Activated CD8-positive, alpha-beta memory T cell treated with anti-CD3 and anti-CD28 coated beads for 36 hours (primary cell): Measurements from ENCODE around the gene ANO9. TPM values are rescaled to one million over a fixed set of nuclear protein-coding genes. Genes with fewer than 3 reads are reported as not detected.
"Not testable (repeated sequence)": the region's sequence is repeated elsewhere in the genome, so short reads cannot be mapped to it uniquely, and the experiment has no call there.

Experiments
- CTCF ChIA-PET: fragments of 350-600 bp; sonication (Branson Sonifier 250); formaldehyde crosslinking; loops from one replicate; lab custom pipeline; 2021; ENCODE audit warnings: antibody characterized with exemption; lab: Charles Lee
- POLR2A ChIA-PET: fragments of 350-600 bp; sonication (Branson Sonifier 250); formaldehyde crosslinking; loops from one replicate; lab custom pipeline; 2021; ENCODE audit warnings: antibody characterized with exemption; lab: Charles Lee
- total RNA-seq, 2 experiments: library from RNA; stranded (reverse); gene quantifications; one replicate each; pipeline ENCODE4 v1.2.3, GENCODE V29; 2021

Gene ANO9
- total RNA-seq, 2 experiments from 2014 or later = 21.9 to 22.0 TPM

DNA sequence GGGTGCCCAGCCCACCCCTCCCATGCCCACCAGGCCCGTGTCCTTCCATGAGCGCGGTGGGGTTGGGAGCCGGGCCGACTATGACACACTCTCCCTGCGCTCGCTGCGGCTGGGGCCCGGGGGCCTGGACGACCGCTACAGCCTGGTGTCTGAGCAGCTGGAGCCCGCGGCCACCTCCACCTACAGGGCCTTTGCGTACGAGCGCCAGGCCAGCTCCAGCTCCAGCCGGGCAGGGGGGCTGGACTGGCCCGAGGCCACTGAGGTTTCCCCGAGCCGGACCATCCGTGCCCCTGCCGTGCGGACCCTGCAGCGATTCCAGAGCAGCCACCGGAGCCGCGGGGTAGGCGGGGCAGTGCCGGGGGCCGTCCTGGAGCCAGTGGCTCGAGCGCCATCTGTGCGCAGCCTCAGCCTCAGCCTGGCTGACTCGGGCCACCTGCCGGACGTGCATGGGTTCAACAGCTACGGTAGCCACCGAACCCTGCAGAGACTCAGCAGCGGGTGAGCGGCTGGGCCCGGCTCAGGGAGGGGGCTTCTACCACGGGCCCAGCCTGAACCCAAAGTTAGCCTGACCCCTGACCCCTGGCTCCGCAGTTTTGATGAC lies 44.8 kb downstream of the ANO9 start:
- CTCF ChIA-PET = interaction anchor here (0.6 to 1.7 kb wide), 8 partner anchors 9 to 253 kb away, joined by 3 to 8 read pairs (median 4); partner anchors contain the start of gene PTDSS2
- POLR2A ChIA-PET = no interaction called here

DNA sequence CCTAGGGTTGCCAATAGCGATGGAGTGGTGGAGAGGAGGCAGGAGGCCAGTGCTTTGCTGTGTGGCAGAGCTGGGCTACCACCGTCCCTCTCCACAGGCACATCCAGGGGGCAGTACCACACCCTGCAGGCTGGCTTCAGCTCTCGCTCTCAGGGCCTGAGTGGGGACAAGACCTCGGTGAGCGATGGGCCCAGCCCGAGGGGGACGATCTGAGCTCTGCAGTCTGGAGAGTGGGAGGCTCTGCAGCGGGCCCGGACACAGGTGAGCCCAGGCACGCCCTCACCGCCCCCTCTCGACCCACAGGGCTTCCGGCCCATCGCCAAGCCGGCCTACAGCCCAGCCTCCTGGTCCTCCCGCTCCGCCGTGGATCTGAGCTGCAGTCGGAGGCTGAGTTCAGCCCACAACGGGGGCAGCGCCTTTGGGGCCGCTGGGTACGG lies 45.3 kb downstream of the ANO9 start:
- ChIA-PET POLR2A (no interaction called here), CTCF (interaction anchor here (0.9 to 1.7 kb wide), 7 partner anchors 9 to 146 kb away, joined by 3 to 8 read pairs (median 4); partner anchors contain the start of gene PTDSS2)

DNA sequence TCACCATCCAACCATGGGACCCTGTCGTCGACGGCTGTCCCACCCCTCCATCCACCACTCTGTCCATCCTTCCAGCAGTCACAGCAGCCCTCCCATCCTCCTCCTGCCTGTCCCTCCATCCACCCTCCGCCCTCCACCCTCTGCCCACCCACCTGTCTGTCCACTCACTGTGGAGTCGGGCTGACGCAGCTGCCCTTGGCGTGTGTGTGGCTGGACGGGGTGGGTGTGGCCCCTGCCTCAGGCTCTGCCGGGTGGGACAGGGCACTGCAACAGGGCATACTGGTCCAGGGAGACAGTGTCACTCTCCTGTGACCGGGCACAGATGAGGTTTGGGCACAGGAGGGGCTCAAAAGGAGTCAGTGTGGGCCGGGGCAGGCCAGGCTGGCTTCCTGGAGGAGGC lies 45.9 kb downstream of the ANO9 start:
- ChIA-PET POLR2A (no interaction called here), CTCF (interaction anchor here (1.2 to 1.7 kb wide), 4 partner anchors 47 to 145 kb away, joined by 3 to 8 read pairs (median 4); partner anchors contain the start of gene PTDSS2)

DNA sequence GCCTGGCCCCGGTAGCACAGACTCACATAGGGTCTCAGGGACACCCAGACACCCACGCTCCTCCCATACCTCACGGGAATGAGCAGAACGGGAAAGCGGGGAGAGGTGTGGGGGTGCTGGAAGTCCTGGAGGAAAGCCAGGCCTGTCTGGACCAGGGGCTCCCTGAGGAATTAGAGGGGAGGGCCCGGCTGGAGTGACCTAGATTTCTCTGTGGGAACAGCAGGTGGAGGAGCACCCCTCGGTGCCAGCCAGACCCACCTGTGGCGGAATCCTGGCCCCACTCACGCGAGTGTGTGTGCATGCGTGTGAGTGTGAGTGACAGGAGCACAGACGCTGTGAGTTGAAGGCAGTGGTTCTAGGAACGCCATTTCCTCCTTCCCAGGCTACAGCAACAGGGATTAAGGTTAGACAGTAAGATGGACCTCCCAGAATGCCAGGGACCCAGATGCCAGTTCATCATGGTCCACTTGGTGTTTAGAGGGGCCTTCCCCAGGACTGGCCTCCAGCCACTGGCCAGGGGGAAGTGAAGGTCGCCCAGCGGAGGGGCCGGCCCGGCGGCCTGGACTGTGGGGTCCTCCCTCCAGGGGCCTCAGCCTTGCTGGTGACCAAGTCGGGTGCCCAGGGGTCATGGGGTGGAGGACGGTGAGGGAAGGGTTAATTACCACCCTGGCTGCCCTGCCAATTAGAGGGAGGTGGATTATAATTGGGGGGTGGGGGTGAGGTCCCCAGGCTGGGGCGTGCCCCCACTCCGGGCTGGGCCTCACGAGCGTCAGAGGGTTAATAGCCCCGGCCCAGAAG lies 46.8 kb downstream of the ANO9 start:
- ChIA-PET POLR2A (no interaction called here), CTCF (no interaction called here)

DNA sequence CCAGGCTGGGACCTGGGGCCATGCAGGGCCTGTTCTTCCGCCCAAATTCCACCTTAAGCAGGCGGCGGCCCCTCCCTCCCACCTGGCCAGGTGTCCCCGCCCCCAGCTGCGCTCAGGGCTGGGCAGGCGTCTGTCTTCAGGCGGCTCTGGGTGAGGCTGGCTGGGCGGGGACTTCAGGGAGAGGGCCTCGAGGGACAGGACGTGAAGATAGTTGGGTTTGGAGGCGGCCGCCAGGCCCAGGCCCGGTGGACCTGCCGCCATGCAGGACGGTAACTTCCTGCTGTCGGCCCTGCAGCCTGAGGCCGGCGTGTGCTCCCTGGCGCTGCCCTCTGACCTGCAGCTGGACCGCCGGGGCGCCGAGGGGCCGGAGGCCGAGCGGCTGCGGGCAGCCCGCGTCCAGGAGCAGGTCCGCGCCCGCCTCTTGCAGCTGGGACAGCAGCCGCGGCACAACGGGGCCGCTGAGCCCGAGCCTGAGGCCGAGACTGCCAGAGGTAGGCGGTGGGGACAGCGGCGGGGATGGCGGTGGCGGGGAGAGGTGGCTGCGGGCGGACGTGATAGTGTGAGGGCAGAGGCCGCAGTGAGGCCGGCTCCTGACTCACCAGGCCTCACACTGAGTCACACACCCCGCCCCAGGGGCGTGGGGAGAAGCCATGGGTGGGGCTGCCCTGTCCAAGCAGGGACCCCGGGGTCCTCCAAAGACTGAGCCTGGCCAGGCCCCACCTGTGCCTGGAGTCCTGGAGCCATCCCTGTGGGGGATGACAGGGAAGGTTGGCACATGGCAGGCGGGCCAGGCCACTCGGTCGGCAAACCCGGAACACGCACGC lies 47.6 kb downstream of the ANO9 start, which contains the start of gene PKP3:
PKP3 (plus strand) TSS at position 176 of the 824 bp plus-strand sequence; CDS start at position 260, 84 bp downstream.
- CTCF ChIA-PET = no interaction called here
- POLR2A ChIA-PET = no interaction called here

DNA sequence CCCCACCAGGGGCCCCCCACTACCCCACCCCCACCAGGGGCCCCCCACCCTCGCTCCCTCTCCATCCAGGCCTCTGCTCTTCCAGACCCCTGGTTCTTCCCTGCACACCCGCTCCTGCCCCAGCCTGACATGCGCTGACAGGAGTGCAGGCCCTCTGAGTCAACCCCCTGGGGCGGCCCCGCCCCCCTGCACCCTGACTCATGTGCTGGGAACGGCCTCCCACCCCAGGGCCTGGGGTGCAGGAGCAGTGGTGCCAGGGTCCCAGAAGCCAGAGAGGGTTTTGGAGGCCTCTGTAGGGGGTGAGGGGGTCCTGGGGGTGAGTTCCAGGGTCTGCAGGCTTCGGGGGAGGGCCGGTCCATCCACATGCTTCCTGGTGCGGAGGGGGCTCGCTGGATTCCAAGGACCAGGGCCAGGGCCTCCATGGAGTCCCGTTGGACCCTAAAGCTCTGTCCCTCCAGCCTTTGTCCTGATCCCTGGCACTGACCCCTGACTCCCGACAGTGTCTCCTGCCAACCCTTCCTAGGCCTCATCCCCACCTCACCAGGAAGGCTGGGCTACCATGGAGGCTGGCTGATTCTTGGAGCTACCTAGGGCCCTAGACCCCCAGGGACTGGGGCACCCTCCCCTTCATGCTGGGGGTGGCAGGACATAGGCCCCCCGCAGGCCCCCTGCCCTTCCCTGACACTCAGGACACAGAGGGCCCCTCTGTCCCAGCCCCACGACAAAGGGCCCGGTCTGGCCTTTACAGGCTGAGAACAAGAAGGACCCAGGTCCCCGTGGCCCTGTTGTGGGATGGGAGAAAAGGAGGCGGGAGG lies 48.4 kb downstream of the ANO9 start:
- POLR2A ChIA-PET = no interaction called here
- CTCF ChIA-PET = no interaction called here

DNA sequence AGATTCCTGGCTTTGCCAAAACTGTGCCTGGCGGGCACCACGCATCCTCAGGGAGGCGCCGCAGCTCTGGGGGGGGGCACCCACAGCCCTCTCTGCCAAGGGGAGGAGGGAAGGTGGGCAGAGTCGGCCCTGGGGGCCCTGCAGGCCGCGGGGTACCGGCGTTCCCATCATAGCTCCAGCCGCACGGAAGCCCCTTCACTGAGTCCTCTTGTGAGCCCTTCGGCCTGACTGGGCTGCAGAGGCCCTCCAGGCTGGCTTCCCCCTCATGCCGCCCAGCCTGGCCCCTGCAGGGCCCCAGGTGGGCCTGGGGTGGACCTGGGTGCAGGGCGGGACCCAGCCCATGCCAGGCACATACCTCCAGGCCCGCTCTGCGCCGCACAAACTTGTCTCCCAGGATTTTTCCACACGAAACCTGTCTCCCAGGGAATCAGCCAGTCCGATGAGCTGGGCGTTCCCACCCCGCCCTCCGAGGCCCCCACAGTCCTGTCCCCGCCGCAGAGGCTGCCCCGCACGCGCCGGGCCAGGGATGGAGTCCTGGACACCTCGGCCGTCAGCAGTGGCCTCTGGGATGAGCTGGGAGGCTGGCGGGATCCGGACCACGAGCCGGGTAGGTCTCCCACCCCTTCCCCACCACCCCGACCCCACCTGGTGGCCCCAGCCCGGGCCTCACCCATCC lies 49.6 kb downstream of the ANO9 start:
- POLR2A ChIA-PET = no interaction called here
- CTCF ChIA-PET = no interaction called here

DNA sequence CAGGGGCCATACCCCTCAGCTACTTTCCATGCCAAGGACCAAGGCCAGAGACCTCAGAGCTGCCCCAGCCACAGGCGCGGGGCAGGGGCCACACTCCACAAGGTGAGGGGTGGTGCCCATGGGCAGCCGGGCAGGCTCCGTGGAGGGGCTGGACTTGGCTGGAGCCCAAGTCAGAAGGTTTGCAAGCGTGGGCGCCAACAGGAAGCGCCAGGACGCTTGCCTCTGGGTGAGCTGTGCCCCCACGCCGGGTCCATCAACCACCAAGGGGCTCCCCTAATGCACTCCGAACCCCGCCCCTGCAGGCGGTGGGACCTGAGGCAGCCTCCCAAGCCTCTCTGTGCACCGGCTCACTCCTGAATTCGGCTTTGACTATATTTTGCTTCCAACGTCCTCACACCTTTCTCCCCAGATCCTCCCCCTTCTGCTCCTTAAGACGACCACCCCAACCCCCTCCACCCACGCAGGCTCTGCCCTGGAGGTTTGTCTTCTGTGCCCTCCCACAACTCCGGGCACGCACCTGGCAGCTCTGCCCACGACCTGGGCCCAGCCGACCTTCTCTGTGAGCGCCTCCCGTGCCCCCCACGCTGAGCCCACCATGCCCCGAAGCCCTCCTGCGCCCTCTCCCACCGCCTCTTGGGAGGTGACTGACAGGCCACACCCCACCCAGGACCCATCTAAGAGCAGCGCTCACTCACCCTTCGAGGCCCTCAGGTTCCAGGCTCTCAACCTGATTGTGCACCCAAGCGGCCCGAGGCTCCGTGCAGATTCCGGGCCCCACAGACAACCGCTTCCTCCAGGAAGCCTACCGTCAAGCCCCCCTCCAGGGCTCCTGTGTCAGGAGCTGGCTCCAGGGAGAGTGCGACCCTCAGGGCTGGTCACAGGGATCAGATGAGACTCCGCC lies 50.4 kb downstream of the ANO9 start:
- POLR2A ChIA-PET = no interaction called here
- CTCF ChIA-PET = no interaction called here

DNA sequence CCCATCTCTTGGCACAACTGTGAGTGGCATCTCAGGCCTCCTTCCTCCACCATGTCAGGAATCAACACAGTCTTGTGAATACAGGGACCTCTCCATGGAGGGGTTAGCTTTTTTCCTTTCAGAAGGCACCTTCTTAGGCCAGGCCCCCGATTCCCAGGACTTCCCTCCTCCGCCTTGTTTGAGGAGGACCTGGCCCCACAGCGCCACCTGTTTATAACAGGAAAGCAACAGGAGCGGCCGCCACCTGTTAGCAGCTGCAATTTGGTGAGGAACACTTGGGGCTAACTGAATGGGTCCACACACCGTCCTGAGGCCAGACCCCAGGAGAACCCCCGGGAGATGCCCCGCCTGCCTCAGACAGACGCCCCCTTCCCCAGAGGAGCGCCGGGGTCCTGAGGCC lies 51.6 kb downstream of the ANO9 start:
- CTCF ChIA-PET = no interaction called here
- POLR2A ChIA-PET = no interaction called here

DNA sequence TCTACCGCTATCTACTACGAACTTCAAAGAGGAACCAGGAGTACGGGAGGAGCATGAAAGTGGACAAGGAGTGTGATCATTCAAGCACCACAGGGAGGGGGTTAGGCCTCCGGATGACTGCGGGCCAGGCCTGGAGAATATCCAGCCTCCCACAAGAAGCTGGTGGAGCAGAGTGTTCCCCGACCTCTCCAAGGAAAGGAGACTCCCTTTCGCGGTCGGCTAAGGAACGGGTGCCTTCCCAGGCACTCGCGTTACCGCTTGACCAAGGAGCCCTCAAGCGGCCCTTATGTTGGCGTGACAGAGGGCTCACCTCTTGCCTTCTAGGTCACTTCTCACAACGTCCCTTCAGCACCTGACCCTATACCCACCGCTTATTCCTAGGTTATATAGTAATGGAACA lies 52.4 kb downstream of the ANO9 start:
- CTCF ChIA-PET, POLR2A ChIA-PET: not testable (repeated sequence)

DNA sequence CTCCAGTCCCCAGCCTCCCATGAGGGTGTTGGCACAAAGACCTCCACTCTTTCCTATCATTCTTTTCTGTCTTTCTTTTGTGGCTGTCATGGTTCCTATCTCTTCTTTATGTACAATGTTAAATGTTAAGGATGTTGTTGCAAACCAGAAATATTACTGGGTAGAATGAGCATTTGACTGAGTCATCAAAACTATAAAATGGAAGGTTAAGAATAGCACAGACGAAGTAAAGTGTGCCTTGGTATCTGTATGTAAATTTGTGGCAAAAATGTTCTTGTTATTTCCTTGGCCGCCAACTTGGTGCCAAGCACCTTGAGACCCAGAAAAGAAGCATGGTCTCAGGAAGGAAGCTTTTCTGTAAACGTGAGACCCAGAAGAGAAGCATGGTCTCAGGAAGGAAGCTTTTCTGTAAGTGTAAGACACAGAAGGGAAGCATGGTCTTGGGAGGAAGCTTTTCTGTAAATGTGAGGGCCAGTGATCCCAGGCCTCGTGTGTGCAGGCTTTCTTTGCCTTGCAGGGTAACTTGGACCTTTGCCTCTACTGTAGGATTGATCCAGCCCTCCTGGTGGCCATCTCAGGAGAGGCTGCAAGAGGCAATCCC lies 54.5 kb downstream of the ANO9 start:
- CTCF ChIA-PET = no interaction called here
- POLR2A ChIA-PET = no interaction called here

DNA sequence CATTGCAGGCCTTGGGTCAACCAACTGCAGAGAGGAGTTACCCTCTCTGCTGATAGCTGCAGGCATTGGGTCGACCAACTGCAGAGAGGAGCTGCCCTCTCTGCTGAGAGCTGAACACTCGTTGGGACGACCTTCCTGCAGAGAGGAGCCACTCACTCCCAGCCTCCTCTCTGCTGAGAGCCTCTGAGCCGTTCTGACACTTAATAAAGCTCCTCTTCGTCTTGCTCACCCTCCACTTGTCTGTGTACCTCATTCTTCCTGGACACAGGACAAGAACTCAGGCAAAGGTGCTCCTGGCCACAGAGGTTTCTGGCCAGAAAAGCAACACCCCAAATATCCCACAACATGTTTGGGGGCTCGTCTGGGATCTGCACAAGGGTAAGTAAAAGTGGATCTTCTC lies 55.3 kb downstream of the ANO9 start:
- CTCF ChIA-PET = interaction anchor here (1.0 kb wide), 1 partner anchor 18 kb away, joined by 4 read pairs; no protein-coding TSS in a partner anchor

DNA sequence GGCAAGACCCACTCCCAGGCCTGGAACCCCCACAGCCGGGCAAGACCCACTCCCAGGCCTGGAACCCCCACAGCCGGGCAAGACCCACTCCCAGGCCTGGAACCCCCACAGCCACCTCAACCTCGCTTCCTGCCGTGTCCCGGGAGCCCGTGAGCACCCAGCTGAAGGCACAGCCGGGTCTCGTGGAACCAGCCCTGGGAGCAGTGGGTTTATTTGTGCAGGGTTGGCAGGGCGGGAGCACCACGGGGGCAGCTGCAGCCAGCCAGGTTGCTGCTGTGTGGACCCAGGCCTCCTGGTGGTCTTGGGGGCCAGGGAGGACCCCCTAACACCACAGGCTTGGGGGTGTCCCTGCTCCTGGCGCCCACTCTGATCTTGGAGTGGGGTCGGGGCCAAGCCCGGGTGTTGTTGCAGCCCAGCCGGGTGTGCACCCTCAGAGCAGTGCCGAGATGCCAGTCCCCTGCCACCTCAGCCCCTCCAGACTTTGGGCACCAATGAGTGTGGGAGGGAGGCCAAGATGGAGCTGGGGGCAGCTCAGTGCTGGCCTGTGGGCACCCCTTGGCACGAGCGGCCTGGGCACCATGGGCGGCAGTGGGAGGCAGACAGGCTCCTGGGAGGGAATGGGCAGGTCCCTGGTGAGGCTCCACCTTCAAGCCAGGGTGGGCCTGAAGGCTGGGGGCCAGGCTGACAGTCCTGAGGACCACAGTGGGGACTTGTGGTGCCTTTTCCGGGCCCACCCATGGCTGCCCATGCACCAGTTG lies 56.0 kb downstream of the ANO9 start:
- ChIA-PET CTCF (interaction anchor here (1.0 kb wide), 1 partner anchor 17 kb away, joined by 4 read pairs; no protein-coding TSS in a partner anchor), POLR2A (no interaction called here)

More for the DNA sequence above, 55.3 kb downstream of the ANO9 start:
- POLR2A ChIA-PET = no interaction called here

DNA sequence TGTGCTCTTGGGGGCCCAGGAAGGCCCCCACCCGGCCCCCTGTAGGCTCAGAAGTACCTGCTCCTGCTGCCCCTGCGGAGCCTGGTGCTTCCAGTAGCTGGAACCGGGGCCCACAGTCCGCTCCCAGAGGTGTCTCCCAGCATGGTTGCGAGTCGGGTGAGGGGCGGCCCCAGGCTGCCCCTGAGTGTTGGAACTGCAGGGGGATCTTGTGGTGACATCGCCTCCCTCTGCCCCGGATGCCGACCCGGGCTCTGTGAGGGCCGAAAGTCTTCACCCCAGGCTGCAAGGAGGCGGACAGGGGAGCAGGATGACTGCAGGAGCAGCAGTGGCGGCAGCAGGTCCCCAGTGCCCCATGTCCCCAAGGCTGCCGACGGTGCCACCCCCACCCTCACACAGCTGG lies 57.3 kb downstream of the ANO9 start:
- ChIA-PET POLR2A (no interaction called here), CTCF (no interaction called here)

DNA sequence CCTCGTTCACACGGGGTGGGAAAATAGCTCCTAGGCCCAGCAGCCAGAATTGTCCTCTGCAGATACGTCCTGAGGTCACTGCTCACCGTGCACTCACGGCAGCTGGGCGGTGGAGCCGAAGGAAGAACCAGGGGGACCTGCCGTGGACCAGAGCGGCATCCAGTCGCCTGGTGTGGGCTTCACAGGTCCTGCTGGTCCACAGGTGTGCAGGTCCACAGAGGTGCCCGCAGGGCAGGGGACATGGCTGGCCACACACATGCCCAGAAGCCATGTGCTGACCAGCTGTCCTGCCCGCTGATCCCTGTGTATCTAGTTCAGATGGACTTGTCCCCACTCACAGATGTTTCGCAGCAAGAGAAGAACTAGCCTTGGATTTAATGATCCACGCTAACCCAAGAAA lies 58.4 kb downstream of the ANO9 start:
- ChIA-PET POLR2A (no interaction called here), CTCF (no interaction called here)

DNA sequence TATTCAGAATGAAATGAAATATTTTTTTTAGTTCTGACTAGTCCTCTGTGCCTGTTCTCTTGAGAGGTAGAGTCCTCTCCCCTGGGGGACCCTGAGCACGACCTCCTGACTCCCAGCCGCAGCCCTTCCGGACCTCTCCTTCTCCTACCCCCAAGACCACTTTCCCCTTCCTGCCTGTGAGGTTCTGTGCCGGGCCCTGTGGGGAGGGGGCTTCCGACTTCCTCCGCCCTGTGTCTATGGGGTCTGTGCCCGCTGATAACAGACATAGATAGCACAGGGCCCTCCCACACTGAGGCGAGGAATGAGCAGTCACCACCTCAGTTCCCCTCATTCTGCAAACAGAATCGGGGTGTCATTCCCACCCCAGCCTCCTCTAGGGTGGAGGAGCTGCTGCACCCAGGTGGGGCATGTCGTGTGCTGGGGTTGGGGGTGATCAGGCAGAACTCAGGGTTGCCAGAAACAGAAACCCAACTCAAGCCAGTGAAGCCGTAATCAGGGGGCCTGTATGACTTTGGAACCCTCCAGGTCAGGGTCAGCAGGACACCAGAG lies 59.7 kb downstream of the ANO9 start:
- ChIA-PET CTCF (no interaction called here), POLR2A (interaction anchor here (0.6 kb wide), 1 partner anchor 85 kb away, joined by 3 read pairs; no protein-coding TSS in a partner anchor)
